OCI-LY7 (cell line): ENCODE measurements around the gene KDM3B. TPM values are rescaled to one million over a fixed set of nuclear protein-coding genes. Genes with fewer than 3 reads are reported as not detected.

Experiments used
- BruUV-seq: library from RNA; stranded (reverse); fragments of 400-500 nt; replicated peaks from 2 replicates; lab custom pipeline; 2021; lab: Mats Ljungman, UMichigan
- CTCF ChIA-PET: fragments of 300-600 bp; sonication (Branson Sonifier 250); formaldehyde crosslinking; loops from one replicate; lab custom pipeline; 2022; ENCODE audit warnings: antibody characterized with exemption; ENCODE audit not compliant: unreplicated experiment; lab: Charles Lee
- POLR2A ChIA-PET: fragments of 300-600 bp; sonication (Branson Sonifier 250); formaldehyde crosslinking; loops from one replicate; lab custom pipeline; 2022; ENCODE audit warnings: antibody characterized with exemption; lab: Charles Lee
- DNase-seq: peaks from one replicate; pipeline ENCODE4 v3.0.0-alpha.2; 2015; ENCODE audit warnings: low spot score
- H2AFZ ChIP-seq: fragments of 200-600 bp; sonication (generic), shearing (Covaris generic); 2 replicates; pipeline ENCODE4 v1.6.1; 2014; ENCODE audit warnings: mild to moderate bottlenecking, antibody characterized with exemption, low read length, moderate library complexity
- H3K27ac ChIP-seq: fragments of 200-600 bp; sonication (generic); 2 replicates; pipeline ENCODE4 v1.5.1; 2014; ENCODE audit warnings: mixed run types, low read depth, mild to moderate bottlenecking, moderate library complexity, low read length, inconsistent platforms; ENCODE audit not compliant: poor library complexity, severe bottlenecking
- H3K36me3 ChIP-seq: fragments of 200-600 bp; sonication (generic); 2 replicates; pipeline ENCODE4 v1.6.1; 2014; ENCODE audit warnings: mild to moderate bottlenecking, antibody characterized with exemption, low read length, moderate library complexity, mixed read lengths; ENCODE audit not compliant: insufficient read depth
- H3K4me1 ChIP-seq: fragments of 200-600 bp; sonication (generic); 2 replicates; pipeline ENCODE4 v1.5.1; 2014; ENCODE audit warnings: mild to moderate bottlenecking, low read length; ENCODE audit not compliant: insufficient read depth, poor library complexity, severe bottlenecking
- H3K4me2 ChIP-seq: fragments of 200-600 bp; sonication (generic); 2 replicates; pipeline ENCODE4 v1.6.1; 2014; ENCODE audit warnings: mild to moderate bottlenecking, low read length
- H3K4me3 ChIP-seq: fragments of 200-600 bp; sonication (generic); 2 replicates; pipeline ENCODE4 v1.5.1; 2014; ENCODE audit warnings: mild to moderate bottlenecking, low read depth, low read length; ENCODE audit not compliant: poor library complexity, severe bottlenecking
- H3K79me2 ChIP-seq: fragments of 200-600 bp; sonication (generic); 2 replicates; pipeline ENCODE4 v1.6.1; 2016; ENCODE audit warnings: low read depth, mild to moderate bottlenecking, low read length, moderate library complexity, mixed read lengths; ENCODE audit not compliant: insufficient read depth
- H3K9me2 ChIP-seq: fragments of 200-600 bp; sonication (generic); 2 replicates; pipeline ENCODE4 v1.6.1; 2016; ENCODE audit warnings: mild to moderate bottlenecking, low read length, mixed read lengths; ENCODE audit not compliant: insufficient read depth
- H3K9me3 ChIP-seq: fragments of 200-600 bp; sonication (generic); 2 replicates; pipeline ENCODE4 v1.6.1; 2014; ENCODE audit warnings: mild to moderate bottlenecking, mixed run types, low read length, mixed read lengths
- H4K20me1 ChIP-seq: fragments of 200-600 bp; sonication (generic); 2 replicates; pipeline ENCODE4 v1.6.1; 2014; ENCODE audit warnings: mild to moderate bottlenecking, antibody characterized with exemption, low read length, moderate library complexity, mixed read lengths; ENCODE audit not compliant: insufficient read depth
- EZH2phosphoT487 ChIP-seq: fragments of 200-600 bp; sonication (generic); IDR thresholded peaks from 2 replicates; pipeline ENCODE4 v1.6.1; 2018; ENCODE audit warnings: low read depth, borderline replicate concordance, mild to moderate bottlenecking, mixed run types, antibody characterized with exemption, low read length, moderate library complexity, mixed read lengths
- intact Hi-C: fragments of 100-400 bp; cut with micrococcal nuclease; formaldehyde crosslinking; loops from one replicate; pipeline ENCODE4 v1.10.0; 2022; ENCODE audit not compliant: unreplicated experiment
- total RNA-seq, 2 experiments: library from RNA; depleted of rRNA in 1 of 2; stranded (reverse); fragments of >200 nt in 1 of 2; shearing (Covaris generic) in 1 of 2; gene quantifications; 2 replicates each; pipeline ENCODE4 v1.2.3, GENCODE V29; 2014 to 2022
- TF ChIP-seq, protein P1 (sequence below): fragments of 200-600 bp; sonication (generic); conservative IDR thresholded peaks from 2 replicates; pipeline ENCODE4 v1.5.1; 2014; ENCODE audit warnings: mild to moderate bottlenecking, antibody characterized with exemption, low read length, moderate library complexity, mixed read lengths

Gene KDM3B
- total RNA-seq, 2 experiments from 2014 or later, result 51.1 to 64.8 TPM

DNA sequence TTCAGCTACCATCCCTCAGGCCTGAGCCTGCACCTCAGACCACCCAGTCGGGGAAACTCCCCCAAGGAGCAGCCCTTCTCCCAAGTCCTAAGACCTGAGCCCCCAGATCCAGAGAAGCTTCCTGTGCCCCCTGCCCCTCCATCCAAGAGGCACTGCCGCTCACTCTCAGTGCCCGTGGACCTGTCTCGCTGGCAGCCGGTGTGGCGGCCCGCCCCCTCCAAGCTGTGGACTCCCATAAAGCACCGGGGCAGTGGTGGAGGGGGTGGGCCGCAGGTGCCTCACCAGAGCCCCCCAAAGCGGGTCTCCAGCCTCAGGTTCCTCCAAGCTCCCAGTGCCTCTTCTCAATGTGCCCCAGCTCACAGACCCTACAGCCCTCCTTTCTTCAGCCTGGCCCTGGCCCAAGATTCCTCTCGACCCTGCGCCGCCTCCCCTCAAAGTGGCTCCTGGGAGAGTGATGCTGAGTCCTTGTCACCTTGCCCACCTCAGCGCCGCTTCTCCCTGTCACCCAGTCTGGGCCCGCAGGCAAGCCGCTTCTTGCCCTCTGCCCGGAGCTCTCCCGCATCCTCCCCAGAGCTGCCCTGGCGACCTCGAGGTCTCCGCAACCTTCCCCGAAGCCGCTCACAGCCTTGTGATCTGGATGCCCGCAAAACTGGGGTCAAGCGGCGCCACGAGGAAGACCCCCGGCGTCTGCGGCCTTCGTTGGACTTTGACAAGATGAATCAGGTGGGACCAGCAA, 7.4 kb upstream of the KDM3B start:
- Histone ChIP-seq H3K9me3 (no peaks in the 10 kb centered on the region), H3K4me3 (no peak overlapping the region), H3K4me2 (no peak overlapping the region), H3K36me3 (peaks cover 89% of the 10 kb centered on the region), H3K27ac (no peak overlapping the region), H3K4me1 (peaks cover 6% of the 10 kb centered on the region), H3K9me2 (no peaks in the 10 kb centered on the region), H3K79me2 (peaks cover 16% of the 10 kb centered on the region; the same call in 1 of the 2 replicates), H4K20me1 (peaks cover 9% of the 10 kb centered on the region; the same call in 1 of the 2 replicates), H2AFZ (no peak overlapping the region)
- ChIA-PET CTCF (no interaction called here), POLR2A (interaction anchor here (0.8 kb wide), 1 partner anchor 23 kb away, joined by 4 read pairs; no protein-coding TSS in a partner anchor)
- DNase-seq, result no peak
- BruUV-seq, result no TSS peak
- no peak for TF ChIP-seq EZH2phosphoT487
- TF ChIP-seq, protein P1, sequence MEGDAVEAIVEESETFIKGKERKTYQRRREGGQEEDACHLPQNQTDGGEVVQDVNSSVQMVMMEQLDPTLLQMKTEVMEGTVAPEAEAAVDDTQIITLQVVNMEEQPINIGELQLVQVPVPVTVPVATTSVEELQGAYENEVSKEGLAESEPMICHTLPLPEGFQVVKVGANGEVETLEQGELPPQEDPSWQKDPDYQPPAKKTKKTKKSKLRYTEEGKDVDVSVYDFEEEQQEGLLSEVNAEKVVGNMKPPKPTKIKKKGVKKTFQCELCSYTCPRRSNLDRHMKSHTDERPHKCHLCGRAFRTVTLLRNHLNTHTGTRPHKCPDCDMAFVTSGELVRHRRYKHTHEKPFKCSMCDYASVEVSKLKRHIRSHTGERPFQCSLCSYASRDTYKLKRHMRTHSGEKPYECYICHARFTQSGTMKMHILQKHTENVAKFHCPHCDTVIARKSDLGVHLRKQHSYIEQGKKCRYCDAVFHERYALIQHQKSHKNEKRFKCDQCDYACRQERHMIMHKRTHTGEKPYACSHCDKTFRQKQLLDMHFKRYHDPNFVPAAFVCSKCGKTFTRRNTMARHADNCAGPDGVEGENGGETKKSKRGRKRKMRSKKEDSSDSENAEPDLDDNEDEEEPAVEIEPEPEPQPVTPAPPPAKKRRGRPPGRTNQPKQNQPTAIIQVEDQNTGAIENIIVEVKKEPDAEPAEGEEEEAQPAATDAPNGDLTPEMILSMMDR, result no peak
- intact Hi-C loops, result no loop called here

DNA sequence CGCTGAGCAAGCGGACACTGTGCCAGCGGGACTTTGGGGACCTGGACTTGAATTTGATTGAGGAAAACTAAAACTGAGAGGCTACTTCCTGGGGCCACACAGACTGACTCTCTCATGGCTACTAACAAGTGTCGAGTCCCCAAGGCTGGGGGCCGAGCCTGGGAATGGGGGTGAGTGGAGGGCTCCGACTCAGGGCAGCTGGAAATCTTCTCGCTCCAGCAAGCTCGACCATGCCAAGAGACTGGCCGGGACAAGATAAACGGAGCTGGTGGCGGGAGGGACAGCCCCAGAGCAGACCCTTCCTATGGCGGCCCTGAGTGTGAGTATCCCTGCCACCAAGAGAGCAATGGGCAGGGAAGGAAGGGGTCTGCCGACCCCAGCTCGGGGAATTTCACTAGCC, 5.6 kb upstream of the KDM3B start:
- Histone ChIP-seq H3K36me3 (peaks cover 91% of the 10 kb centered on the region), H3K9me2 (no peaks in the 10 kb centered on the region), H3K4me3 (no peak overlapping the region), H3K79me2 (peaks cover under 1% of the 10 kb centered on the region; the same call in 1 of the 2 replicates), H3K9me3 (no peaks in the 10 kb centered on the region), H3K27ac (no peak overlapping the region), H2AFZ (no peak overlapping the region), H4K20me1 (no peaks in the 10 kb centered on the region), H3K4me2 (no peak overlapping the region), H3K4me1 (no peaks in the 10 kb centered on the region)
- no TSS peak for BruUV-seq
- intact Hi-C loops, result no loop called here
- TF ChIP-seq EZH2phosphoT487, result no peak
- POLR2A ChIA-PET, result interaction anchor here (0.6 kb wide), 1 partner anchor 9 kb away, joined by 3 read pairs; no protein-coding TSS in a partner anchor
- CTCF ChIA-PET, result no interaction called here
- no peak for DNase-seq

DNA sequence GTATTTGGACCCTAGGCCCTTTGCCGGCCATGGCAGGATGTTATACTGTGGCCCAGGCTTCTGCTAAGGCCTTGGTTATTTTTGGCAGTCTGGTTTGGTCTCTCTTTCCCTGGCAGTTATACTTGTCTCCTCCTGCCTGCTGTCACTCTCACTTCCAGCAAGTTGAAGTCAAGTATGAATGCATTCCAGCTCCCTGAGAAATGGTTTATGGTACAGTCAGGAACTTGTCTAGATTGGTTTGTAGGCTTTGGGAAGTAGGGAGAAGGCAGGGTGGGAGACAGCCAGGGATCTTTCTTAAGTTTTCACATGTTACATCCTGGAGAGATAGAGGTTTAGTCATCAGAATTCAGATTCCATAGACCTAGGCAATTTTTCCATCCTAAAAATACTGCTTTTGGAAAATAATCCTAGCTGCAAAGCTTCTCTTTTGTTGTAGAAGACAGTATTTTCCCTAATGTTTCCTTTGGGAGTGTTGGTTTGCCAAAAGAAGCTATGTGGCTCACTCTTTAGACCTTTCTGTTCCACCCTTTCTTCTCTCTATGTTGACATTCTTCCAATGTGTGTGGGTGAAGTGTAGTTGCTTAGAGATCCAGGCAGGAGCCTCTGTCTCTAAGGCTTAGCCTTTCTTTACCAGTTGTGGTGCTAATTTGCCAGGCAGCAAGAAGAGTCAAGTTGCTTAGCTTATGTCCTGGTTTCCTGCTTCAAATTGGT, 2.5 kb upstream of the KDM3B start:
- no TSS peak for BruUV-seq
- H3K36me3 ChIP-seq, result peaks cover 70% of the 10 kb centered on the region
- peaks cover 20% of the 10 kb centered on the region for H3K79me2 ChIP-seq
- peaks cover 11% of the 10 kb centered on the region for H3K4me1 ChIP-seq
- H3K9me2 ChIP-seq, result no peaks in the 10 kb centered on the region
- intact Hi-C loops, result loop anchor here (5.0 kb wide), 1 partner anchor 192 kb away; the partner anchor contains the start of gene ETF1
- no peak overlapping the region for H2AFZ ChIP-seq
- POLR2A ChIA-PET, result interaction anchor here (8.4 kb wide), 1 partner anchor 11 kb away, joined by 102 read pairs; the partner anchor contains the start of gene FAM53C
- H3K9me3 ChIP-seq, result no peaks in the 10 kb centered on the region
- H3K4me3 ChIP-seq, result no peak overlapping the region
- H4K20me1 ChIP-seq, result peaks cover 18% of the 10 kb centered on the region
- CTCF ChIA-PET, result no interaction called here
- TF ChIP-seq EZH2phosphoT487, result no peak
- TF ChIP-seq, protein P1, result no peak
- no peak overlapping the region for H3K27ac ChIP-seq
- DNase-seq, result no peak
- no peak overlapping the region for H3K4me2 ChIP-seq
